ENCODE data around the gene USH1C.

USH1C gene

GRCh38 chr11:17468122-17468521, 76.1 kb downstream of the USH1C start:
- no peak for DNase-seq (ENCODE audit: low read depth)

GRCh38 chr11:17463546-17464174, 80.6 kb downstream of the USH1C start:
- no peak for DNase-seq (ENCODE audit: low read depth)

GRCh38 chr11:17462940-17463339, 81.3 kb downstream of the USH1C start:
- DNase-seq (ENCODE audit: low read depth) = no peak

GRCh38 chr11:17460406-17460805, 83.8 kb downstream of the USH1C start:
- no peak for DNase-seq (ENCODE audit: low read depth)

- no peak for DNase-seq (ENCODE audit: low read depth)
These were observed 84.8 kb downstream of the USH1C start for GRCh38 chr11:17459236-17459896.

GRCh38 chr11:17458268-17458667, 85.9 kb downstream of the USH1C start:
- DNase-seq (ENCODE audit: low read depth) = no peak

- DNase-seq (ENCODE audit: low read depth) = no peak
These were observed 86.6 kb downstream of the USH1C start for GRCh38 chr11:17457396-17458173.

- no peak for DNase-seq (ENCODE audit: low read depth)
These were observed 91.5 kb downstream of the USH1C start for GRCh38 chr11:17452668-17453067.

GRCh38 chr11:17449158-17449557, 95.1 kb downstream of the USH1C start:
- DNase-seq (ENCODE audit: low read depth) = no peak

GRCh38 chr11:17446482-17446881, 97.7 kb downstream of the USH1C start:
- no peak for DNase-seq (ENCODE audit: low read depth)

- DNase-seq (ENCODE audit: low read depth) = no peak
These were observed 98.9 kb downstream of the USH1C start for GRCh38 chr11:17445240-17445795.

- no peak for DNase-seq (ENCODE audit: low read depth)
These were observed 100.1 kb downstream of the USH1C start for GRCh38 chr11:17443926-17444690.
